H1 (cell line): ENCODE data around the gene INPP5A. TPM values are rescaled to one million over a fixed set of nuclear protein-coding genes. Genes with fewer than 3 reads are reported as not detected.

ENCODE experiments used
- CTCF ChIA-PET: fragments of 300-600 bp; sonication (Branson Sonifier 250); formaldehyde crosslinking; loops from one replicate; lab custom pipeline; 2021; ENCODE audit not compliant: partially characterized antibody; lab: Charles Lee
- POLR2A ChIA-PET: fragments of 300-600 bp; sonication (Branson Sonifier 250); formaldehyde crosslinking; loops from one replicate; lab custom pipeline; 2021; ENCODE audit warnings: inconsistent platforms; ENCODE audit not compliant: partially characterized antibody; lab: Charles Lee
- DNase-seq, 2 experiments: peaks; one replicate each; pipeline versions ENCODE4 v3.0.0 to v3.0.0-alpha.2; 2010 to 2022; ENCODE audit warnings: low spot score in 2 of 2, low read depth in 1 of 2, mixed read lengths in 1 of 2
- FAIRE-seq: peaks from 2 replicates; lab custom pipeline; 2011; peaks lifted over from hg19 to GRCh38; lab: Jason Lieb, UNC
- H2AFZ ChIP-seq: 2 replicates; pipeline ENCODE4 v1.8.1; 2012; ENCODE audit warnings: low read length, inconsistent platforms
- H2AK5ac ChIP-seq: 2 replicates; pipeline ENCODE4 v1.6.1; 2013; ENCODE audit warnings: low read depth, low read length
- H2BK120ac ChIP-seq: replicated peaks from 2 replicates; pipeline ENCODE3; 2013; ENCODE audit warnings: low read depth, low read length, inconsistent platforms
- H2BK12ac ChIP-seq: 2 replicates; pipeline ENCODE4 v1.6.1; 2013; ENCODE audit warnings: low read depth, low read length
- H2BK15ac ChIP-seq: 2 replicates; pipeline ENCODE4 v1.6.1; 2013; ENCODE audit warnings: low read length
- H2BK20ac ChIP-seq: 2 replicates; pipeline ENCODE4 v1.6.1; 2013; ENCODE audit warnings: low read length
- H2BK5ac ChIP-seq: 2 replicates; pipeline ENCODE4 v1.6.1; 2013; ENCODE audit warnings: low read depth, low read length
- H3K14ac ChIP-seq: 2 replicates; pipeline ENCODE4 v1.6.1; 2013; ENCODE audit warnings: inconsistent platforms; ENCODE audit not compliant: insufficient read length
- H3K18ac ChIP-seq: 2 replicates; pipeline ENCODE4 v1.6.1; 2013; ENCODE audit warnings: low read length; ENCODE audit errors: extremely low read depth
- H3K23ac ChIP-seq: 2 replicates; pipeline ENCODE4 v1.6.1; 2013; ENCODE audit warnings: inconsistent platforms; ENCODE audit not compliant: insufficient read length
- H3K23me2 ChIP-seq: 2 replicates; pipeline ENCODE4 v1.6.1; 2013; ENCODE audit warnings: low read depth, low read length
- H3K27ac ChIP-seq: 2 replicates; pipeline ENCODE4 v1.6.1; 2011; ENCODE audit warnings: low read depth, low read length, inconsistent platforms
- H3K27me3 ChIP-seq, 4 experiments: replicated peaks in 1 of 4; 1 replicate in 1 of 4; 2 replicates in 3 of 4; pipeline versions ENCODE4 v1.6.1 to v1.8.1; 2011 to 2013; ENCODE audit warnings: low read length in 3 of 4, mild to moderate bottlenecking in 3 of 4, inconsistent platforms in 2 of 4, mixed read lengths in 2 of 4, moderate library complexity in 1 of 4; ENCODE audit not compliant: control insufficient read depth in 3 of 4, insufficient read depth in 3 of 4; ENCODE audit errors: extremely low read depth in 1 of 4
- H3K36me3 ChIP-seq, 4 experiments: 2 replicates each; pipeline versions ENCODE4 v1.6.1 to v1.8.1; 2011 to 2013; ENCODE audit warnings: mild to moderate bottlenecking in 4 of 4, low read length in 3 of 4, moderate library complexity in 2 of 4, control low read depth in 1 of 4, inconsistent platforms in 1 of 4; ENCODE audit not compliant: insufficient read depth in 4 of 4, control insufficient read depth in 2 of 4
- H3K4ac ChIP-seq: replicated peaks from 2 replicates; pipeline ENCODE3; 2013; ENCODE audit warnings: low read length, low read depth, mixed read lengths, inconsistent platforms; ENCODE audit not compliant: insufficient read length
- H3K4me1 ChIP-seq, 4 experiments: replicated peaks in 1 of 4; 1 replicate in 1 of 4; 2 replicates in 3 of 4; pipeline versions ENCODE4 v1.6.1 to v1.8.1; 2011 to 2013; ENCODE audit warnings: low read length in 3 of 4, inconsistent platforms in 2 of 4, mixed read lengths in 1 of 4; ENCODE audit not compliant: insufficient read depth in 4 of 4, control insufficient read depth in 3 of 4
- H3K4me2 ChIP-seq, 2 experiments: 2 replicates each; pipeline versions ENCODE4 v1.6.1 to v1.8.1; 2011 to 2013; ENCODE audit warnings: low read depth in 2 of 2, low read length in 2 of 2, control low read depth in 1 of 2, inconsistent platforms in 1 of 2, mild to moderate bottlenecking in 1 of 2; ENCODE audit not compliant: insufficient read depth in 1 of 2
- H3K4me3 ChIP-seq, 4 experiments: fragments of 200-600, 300-600 bp in 1 of 4; sonication (generic), shearing (Covaris generic), sonication (Bioruptor Twin) in 1 of 4; 2 replicates each; pipeline versions ENCODE4 v1.5.1 to v1.8.1; 2011 to 2016; ENCODE audit warnings: low read length in 4 of 4, low read depth in 3 of 4, control low read depth in 2 of 4, inconsistent platforms in 2 of 4, mild to moderate bottlenecking in 2 of 4, mixed read lengths in 1 of 4, moderate library complexity in 1 of 4; ENCODE audit not compliant: insufficient read depth in 2 of 4; ENCODE audit errors: extremely low read depth in 1 of 4
- H3K56ac ChIP-seq: replicated peaks from 2 replicates; pipeline ENCODE3; 2013; ENCODE audit warnings: low read depth, mild to moderate bottlenecking, mixed read lengths, low read length, inconsistent platforms; ENCODE audit not compliant: insufficient read length
- H3K79me1 ChIP-seq: 2 replicates; pipeline ENCODE4 v1.6.1; 2013; ENCODE audit warnings: low read depth, low read length, control low read depth
- H3K79me2 ChIP-seq, 2 experiments: 2 replicates each; pipeline versions ENCODE4 v1.6.1 to v1.8.1; 2012 to 2013; ENCODE audit warnings: low read length in 2 of 2, mild to moderate bottlenecking in 2 of 2, inconsistent platforms in 1 of 2; ENCODE audit not compliant: insufficient read depth in 2 of 2, control insufficient read depth in 1 of 2
- H3K9ac ChIP-seq, 4 experiments: replicated peaks in 1 of 4; 1 replicate in 1 of 4; 2 replicates in 3 of 4; pipeline versions ENCODE4 v1.6.1 to v1.8.1; 2011 to 2013; ENCODE audit warnings: low read depth in 3 of 4, low read length in 3 of 4, control low read depth in 2 of 4, mild to moderate bottlenecking in 2 of 4, moderate library complexity in 2 of 4, inconsistent platforms in 1 of 4; ENCODE audit errors: extremely low read depth in 1 of 4
- H3K9me3 ChIP-seq, 2 experiments: 2 replicates each; pipeline versions ENCODE4 v1.6.1 to v1.8.1; 2012 to 2013; ENCODE audit warnings: mild to moderate bottlenecking in 2 of 2, moderate library complexity in 2 of 2, control low read depth in 1 of 2, inconsistent platforms in 1 of 2, low read depth in 1 of 2, low read length in 1 of 2, mixed read lengths in 1 of 2; ENCODE audit not compliant: insufficient read depth in 2 of 2
- H4K20me1 ChIP-seq, 2 experiments: replicated peaks in 1 of 2; 2 replicates each; pipeline versions ENCODE3 to v1.8.1; 2011 to 2013; ENCODE audit warnings: inconsistent platforms in 2 of 2, low read length in 2 of 2, mild to moderate bottlenecking in 1 of 2; ENCODE audit not compliant: insufficient read depth in 2 of 2, control insufficient read depth in 1 of 2
- H4K5ac ChIP-seq: 2 replicates; pipeline ENCODE4 v1.6.1; 2013; ENCODE audit warnings: low read length, low read depth, mixed read lengths, inconsistent platforms; ENCODE audit not compliant: insufficient read length
- H4K8ac ChIP-seq: 2 replicates; pipeline ENCODE4 v1.8.0; 2013; ENCODE audit warnings: mild to moderate bottlenecking, moderate library complexity, low read length, inconsistent platforms; ENCODE audit not compliant: insufficient read depth; ENCODE audit errors: extremely low read depth
- H4K91ac ChIP-seq: replicated peaks from 2 replicates; pipeline ENCODE3; 2013; ENCODE audit warnings: low read length, mixed read lengths, inconsistent platforms; ENCODE audit not compliant: insufficient read length
- CEBPB ChIP-seq: IDR thresholded peaks from 2 replicates; pipeline ENCODE4 v1.6.1; 2012; ENCODE audit warnings: low read depth, low read length
- KDM4A ChIP-seq: IDR thresholded peaks from one replicate; pipeline ENCODE4 v1.7.1; 2012; ENCODE audit warnings: low read depth, mild to moderate bottlenecking, moderate library complexity, low read length, inconsistent platforms; ENCODE audit not compliant: severe bottlenecking
- PHF8 ChIP-seq: fragments of 200-600 bp; sonication (generic); conservative IDR thresholded peaks from 2 replicates; pipeline ENCODE4 v1.7.1; 2012; ENCODE audit warnings: low read depth, mild to moderate bottlenecking, inconsistent platforms, low read length, moderate library complexity
- SUZ12 ChIP-seq: fragments of 200-600 bp; sonication (generic); IDR thresholded peaks from 2 replicates; pipeline ENCODE4 v1.6.1; 2012; ENCODE audit warnings: mild to moderate bottlenecking, inconsistent platforms, low read length, moderate library complexity, mixed read lengths
- WGBS, 2 experiments: shearing (Covaris generic) in 1 of 2; methylation state at CpG; one replicate each; pipeline versions ENCODE4 v1.1.6 to v1.1.7; 2013 to 2015; ENCODE audit warnings: low lambda C conversion rate in 2 of 2, mixed read lengths in 2 of 2, inconsistent platforms in 1 of 2, low coverage in 1 of 2, missing lambda C conversion rate in 1 of 2; ENCODE audit not compliant: insufficient replicate concordance in 2 of 2, insufficient coverage in 1 of 2, insufficient read length in 1 of 2; ENCODE audit errors: extremely low coverage in 1 of 2, missing lambda C conversion rate in 1 of 2; 5-methylcytosine and 5-hydroxymethylcytosine counted together
- polyA plus RNA-seq, 7 experiments: library from polyadenylated mRNA; depleted of rRNA in 3 of 7; stranded (reverse) in 5 of 7; unstranded in 2 of 7; fragments of >200 nt in 5 of 7; fragments of 200-250 nt in 2 of 7; gene quantifications; 1 replicate in 5 of 7; 2 replicates in 1 of 7; 4 replicates in 1 of 7; pipeline versions ENCODE4 v1.2.1 to v1.2.3, GENCODE V29; 2011 to 2013; ENCODE audit warnings: missing spikeins in 2 of 7, mixed read lengths in 2 of 7
- total RNA-seq: library from RNA; stranded (reverse); fragmentation: NEBNext Ultra II Directional; extraction: Animal tissue kit (Norgen Biotek cat#: 25700); gene quantifications from 2 replicates; pipeline ENCODE4 v1.2.1, GENCODE V29; 2021
- TF ChIP-seq, protein P1 (sequence below): IDR thresholded peaks from 2 replicates; pipeline ENCODE4 v1.6.1; 2011; ENCODE audit warnings: low read depth, mild to moderate bottlenecking, low read length; ENCODE audit not compliant: insufficient read depth

The INPP5A gene
- total and polyA plus RNA-seq, 2 of the 8 experiments (the other 6 are each of a cell fraction or from before 2014, with no cell fraction given): 19.7 to 27.5 TPM

DNA sequence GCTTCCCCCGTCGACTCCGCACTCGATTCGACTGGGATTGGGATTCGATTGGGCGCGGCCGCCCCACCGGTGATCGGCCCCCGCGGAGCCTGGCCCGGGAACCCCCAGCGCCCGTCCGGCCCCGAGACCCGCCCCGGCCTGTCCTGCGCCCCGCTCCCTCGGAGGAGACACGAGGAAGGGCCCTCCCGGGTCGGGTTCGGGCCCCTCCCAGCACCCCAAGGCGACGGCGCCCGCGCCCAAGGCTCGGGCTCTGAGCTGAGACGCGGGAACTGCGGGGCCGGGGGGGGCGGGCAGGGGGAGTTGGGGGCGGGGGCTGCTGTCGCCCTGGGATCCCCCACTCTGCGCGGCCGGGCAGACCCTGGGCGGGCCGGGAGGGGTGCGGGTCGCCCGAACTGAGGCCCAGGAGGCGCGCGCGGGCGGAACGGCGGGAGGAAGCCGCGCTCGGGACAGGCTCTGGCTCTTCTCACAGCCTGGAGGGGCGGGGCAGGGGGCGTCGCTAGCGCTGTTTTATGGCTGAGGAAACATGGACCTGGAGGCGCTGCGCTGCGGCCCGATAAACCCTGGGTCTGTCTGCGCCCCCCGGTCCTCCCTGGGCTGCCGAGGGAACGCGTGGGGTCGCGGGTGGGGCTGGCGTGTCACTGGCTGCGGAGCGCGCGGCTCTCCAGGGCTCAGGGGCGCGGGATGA lies 250.1 kb downstream of the INPP5A start:
- Histone ChIP-seq H3K4ac (no peak overlapping the region), H3K27ac (no peak overlapping the region), H2BK20ac (no peak overlapping the region), H2AFZ (no peak overlapping the region), H2BK5ac (no peak overlapping the region), H2BK120ac (no peak overlapping the region), H2BK12ac (no peak overlapping the region), H3K18ac (no peak overlapping the region), H3K14ac (no peak overlapping the region), H2AK5ac (no peak overlapping the region), H3K23me2 (peaks cover 7% of the 10 kb centered on the region; the same call in 1 of the 2 replicates), H3K4me3 (peak overlapping the region in 3 of 4 experiments; percentile 14 to 62 (median 18); a peak in 6 of 8 replicates), H3K9ac (no peak overlapping the region), H4K20me1 (peaks cover 5 to 13% of the 10 kb centered on the region in 2 experiments), H3K23ac (no peak overlapping the region), H3K9me3 (no peaks in the 10 kb centered on the region; a peak in 1 of 4 replicates), H3K4me1 (peaks cover 0 to 28% (median 12%) of the 10 kb centered on the region in 4 experiments; a peak in 6 of 7 replicates), H3K79me1 (no peaks in the 10 kb centered on the region), H4K91ac (no peak overlapping the region), H3K27me3 (peaks cover 72 to 82% (median 81%) of the 10 kb centered on the region in 4 experiments), H3K4me2 (peak overlapping the region; percentile 46 to 78), H2BK15ac (no peak overlapping the region), H3K56ac (no peak overlapping the region), H3K36me3 (peaks cover 0 to 28% (median 0%) of the 10 kb centered on the region in 4 experiments; a peak in 2 of 8 replicates), H4K5ac (no peak overlapping the region), H4K8ac (no peak overlapping the region), H3K79me2 (no peaks in the 10 kb centered on the region)
- peak in 1 of 2 experiments; percentile 78 for DNase-seq
- ChIA-PET CTCF (no interaction called here), POLR2A (no interaction called here)
- WGBS, 2 experiments: 5% methylated on average over 17 of the region's 80 CpGs; no CpG with 5 or more reads in 1 of the 2 experiments
- TF ChIP-seq CEBPB (no peak), PHF8 (no peak), KDM4A (peak; percentile 4), SUZ12 (no peak)
- TF ChIP-seq, protein P1, sequence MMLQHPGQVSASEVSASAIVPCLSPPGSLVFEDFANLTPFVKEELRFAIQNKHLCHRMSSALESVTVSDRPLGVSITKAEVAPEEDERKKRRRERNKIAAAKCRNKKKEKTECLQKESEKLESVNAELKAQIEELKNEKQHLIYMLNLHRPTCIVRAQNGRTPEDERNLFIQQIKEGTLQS: no peak
- FAIRE-seq: no peak
